SK-N-DZ (cell line): ENCODE measurements around the gene MLXIP.

Experiments used
- DNase-seq: peaks from one replicate; pipeline ENCODE4 v3.0.0-alpha.2; 2015; ENCODE audit warnings: low spot score

MLXIP gene

DNA sequence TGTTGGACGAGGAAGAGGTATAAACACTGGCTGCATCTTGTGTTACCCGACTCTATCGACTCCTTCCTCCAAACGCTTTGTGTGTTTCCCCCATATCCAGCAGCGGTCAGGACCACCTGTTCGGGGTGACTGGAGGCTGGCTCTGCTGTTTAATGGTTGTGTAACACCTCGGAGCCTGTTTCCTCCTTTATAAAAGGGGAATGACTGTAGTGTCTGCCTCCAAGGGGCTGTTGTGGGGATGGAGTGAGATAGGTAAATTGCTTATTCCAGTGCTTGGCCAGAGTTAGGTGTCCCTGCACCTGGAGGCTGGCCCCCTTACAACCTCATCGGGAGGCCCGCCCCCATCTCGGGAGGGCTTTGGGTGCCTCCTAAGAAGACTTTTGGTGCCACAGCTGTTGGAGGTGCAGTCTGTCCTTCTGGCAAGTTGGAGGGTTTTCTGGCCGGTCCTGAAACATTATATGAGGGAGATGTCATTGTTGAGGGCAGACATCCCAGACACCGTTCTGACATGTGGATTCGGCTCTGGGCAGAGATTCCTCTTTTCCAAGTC is 1.1 kb downstream of the MLXIP start:
- no peak for DNase-seq

DNA sequence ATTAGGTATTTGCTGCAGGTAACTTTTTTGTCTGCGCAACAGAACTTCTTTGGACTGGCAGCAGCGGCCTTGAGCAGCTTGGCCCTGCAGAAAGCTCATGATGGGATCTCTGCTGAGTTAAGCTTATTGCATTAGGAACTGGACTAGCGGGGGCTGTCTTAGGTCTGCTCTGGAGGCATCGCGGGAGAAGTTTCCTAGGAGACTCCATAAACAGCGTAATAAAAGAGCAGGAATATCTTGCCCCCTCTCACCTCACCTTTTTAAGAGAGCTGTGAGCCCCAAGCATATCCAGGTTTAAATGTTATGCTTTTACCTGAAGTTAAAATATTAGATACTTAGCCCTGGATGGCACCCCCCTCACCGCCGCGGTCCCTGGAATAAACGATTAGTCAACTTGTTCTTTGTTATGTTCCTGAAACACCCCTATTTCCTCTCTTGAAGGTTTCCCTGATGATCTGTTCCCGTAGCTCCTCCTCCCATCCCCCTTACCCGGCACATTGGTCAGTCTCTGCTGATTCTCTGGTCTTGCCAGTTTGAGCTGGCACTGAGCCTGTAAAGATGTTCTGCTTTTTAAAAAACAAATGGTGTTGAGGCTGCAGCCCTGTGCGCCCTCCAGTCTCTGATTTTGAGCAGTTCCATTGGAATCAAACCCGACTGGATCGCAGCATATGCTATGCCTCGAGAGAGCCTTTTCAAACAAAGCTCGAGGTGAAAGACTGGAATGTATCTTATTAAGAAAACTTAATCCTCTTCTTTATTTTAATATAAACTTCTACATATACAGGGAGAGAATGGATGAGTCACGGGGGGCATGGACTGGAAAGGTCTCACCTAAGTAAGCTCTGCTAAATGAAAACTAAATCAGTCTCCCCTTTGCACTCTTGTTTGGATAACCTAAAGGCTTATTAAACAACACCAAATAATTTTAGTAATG is 1.9 kb downstream of the MLXIP start:
- DNase-seq = peak; percentile 63

DNA sequence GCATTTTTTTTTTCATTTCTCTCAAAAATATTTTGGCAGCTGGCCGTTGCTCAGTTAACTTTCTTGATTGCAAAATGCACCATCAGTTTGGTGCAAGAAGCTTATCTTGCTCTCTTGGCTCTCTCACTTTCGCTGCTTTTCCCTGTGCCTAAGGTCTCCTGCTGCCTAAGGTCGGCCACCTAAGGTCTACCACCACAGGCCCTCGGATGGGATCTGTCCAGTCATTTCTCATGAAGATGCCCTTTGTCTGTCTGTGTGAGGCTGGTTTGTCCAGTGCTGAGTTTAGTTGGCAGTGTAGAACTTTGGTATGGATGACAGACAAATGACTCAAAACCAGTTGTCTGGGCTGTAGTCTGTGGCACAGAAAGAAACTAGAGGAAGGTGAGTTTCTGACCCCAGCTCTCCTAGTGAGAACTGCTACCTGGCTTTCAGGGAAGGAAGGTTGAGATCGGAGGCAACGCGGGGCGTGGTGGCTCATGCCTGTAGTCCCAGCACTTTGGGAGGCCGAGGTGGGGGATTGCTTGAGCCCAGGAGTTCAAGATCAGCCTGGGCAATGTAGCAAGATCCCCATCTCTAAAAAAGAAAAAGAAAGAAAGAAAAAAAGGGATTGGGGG is 2.6 kb downstream of the MLXIP start:
- DNase-seq = no peak

DNA sequence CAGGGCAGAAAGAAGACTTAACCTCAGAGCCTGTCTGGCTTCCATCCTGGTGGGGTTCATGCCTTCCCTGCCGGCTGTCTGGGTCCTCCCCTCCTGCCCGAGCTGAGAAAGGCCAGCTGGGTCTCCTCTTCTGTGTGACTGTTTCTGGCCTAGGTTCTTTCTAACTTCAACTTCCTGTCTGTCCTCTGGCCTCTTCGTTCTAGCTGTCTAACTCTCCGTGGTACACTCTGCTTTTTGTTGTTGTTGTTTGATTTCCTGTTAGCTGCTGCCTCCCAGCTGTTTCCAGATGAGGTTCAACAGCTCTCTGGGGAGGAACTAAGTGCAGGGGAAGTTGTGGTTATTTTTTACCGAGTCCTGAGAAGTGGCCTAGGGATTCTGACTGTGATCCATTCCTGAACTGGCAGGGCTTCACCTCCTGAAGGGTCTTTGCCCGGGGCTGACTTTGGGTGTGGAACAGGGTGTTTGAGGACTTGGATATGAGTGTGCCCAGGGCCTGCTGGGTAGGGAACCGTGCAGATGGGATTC is 3.2 kb downstream of the MLXIP start:
- no peak for DNase-seq

DNA sequence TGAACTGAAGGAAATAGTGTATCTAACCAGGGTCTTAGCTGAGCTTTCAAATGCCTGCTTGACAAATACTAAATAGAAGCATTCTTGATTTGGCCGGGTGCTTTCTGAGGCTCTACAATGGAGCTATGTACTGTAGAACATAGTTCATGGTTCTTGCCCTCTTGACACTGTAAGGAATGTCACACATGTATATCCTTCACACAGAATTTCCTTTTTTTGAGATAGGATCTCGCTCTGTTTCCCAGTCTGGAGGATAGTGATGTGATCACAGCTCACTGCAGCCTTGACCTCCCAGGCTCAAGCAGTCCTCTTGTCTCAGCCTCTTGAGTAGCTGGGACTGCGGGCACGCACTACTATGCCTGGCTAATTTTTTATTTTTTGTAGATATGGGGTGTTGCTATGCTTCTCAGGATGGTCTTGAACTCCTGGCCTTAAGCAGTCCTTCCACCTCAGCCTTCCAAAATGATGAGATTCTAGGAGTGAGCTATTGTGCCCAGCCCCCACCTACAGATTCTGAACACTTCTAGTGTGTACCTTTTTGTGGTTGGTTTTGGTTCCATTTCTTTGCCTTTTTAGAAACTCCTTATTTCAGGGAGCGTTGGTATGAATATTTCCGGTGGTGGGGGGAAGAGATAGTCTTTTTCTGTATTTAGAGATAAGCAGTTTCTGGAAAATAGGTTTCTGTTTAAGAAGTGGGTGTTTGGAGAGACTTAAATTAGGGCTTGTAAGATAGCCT is 4.2 kb downstream of the MLXIP start:
- no peak for DNase-seq

- no peak for DNase-seq
These were observed 6.4 kb downstream of the MLXIP start for GRCh38 chr12:122084857-122085405.

GRCh38 chr12:122085591-122085990 is 7.0 kb downstream of the MLXIP start:
- DNase-seq = no peak

- no peak for DNase-seq
These were observed 7.6 kb downstream of the MLXIP start for GRCh38 chr12:122086116-122086515.

- peak; percentile 80 for DNase-seq
These were observed 8.2 kb downstream of the MLXIP start for GRCh38 chr12:122086641-122087285.

DNA sequence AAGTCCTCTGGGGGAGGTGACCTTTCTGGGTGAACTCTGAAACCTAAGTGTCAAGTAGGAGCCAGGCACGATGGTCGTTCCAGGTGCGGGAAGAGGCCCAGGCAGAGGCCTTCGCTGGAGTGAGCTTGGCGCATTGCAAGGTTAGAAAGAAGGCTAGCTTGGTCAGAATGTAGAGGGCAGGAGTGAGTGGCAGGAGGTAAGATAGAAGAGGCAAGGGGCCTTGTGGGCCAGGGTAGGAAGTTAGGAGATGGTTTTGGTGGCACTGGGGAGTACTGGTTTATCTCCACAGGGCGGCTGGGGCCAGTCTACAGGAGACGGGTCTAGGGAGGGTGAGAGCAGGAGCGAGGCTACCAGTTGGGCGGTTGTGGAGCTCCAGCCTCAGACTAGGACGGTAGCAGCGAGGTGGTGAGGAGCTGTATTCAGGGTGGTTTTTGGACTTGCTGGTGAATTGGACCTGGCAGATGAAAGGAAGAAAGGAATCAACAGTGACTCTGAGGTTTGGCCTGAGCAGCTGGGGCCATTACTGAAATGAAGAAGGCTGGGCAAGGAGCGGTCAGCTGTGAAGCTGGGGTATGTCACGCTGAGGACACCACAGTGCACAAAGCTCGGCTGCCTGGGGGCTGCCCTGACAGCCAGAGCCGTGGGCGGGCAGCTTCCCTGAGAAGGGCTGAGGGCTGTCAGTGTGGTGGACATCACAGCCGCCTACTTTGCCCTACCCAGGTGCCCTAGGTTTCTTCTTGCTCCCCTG is 9.0 kb downstream of the MLXIP start:
- no peak for DNase-seq

- no peak for DNase-seq
These were observed 9.7 kb downstream of the MLXIP start for GRCh38 chr12:122088179-122088810.

DNA sequence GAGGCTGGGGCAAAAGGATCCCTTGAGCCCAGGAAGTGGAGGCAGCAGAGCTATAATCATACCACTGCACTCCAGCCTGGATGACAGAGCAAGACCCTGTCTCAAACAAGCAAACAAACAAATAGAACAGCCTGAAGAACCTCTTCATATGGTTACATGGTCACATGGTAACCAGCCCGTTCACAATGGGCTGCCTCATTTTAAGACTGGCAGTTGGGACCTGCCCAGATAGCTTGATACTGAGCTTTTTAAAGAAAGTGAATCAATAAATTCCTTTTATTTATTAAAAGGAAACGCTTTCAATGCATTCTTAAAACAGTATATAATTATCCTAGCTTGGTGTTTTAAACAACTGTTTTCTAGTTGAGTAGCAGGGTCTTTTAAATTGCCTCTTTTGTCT is 10.5 kb downstream of the MLXIP start:
- no peak for DNase-seq

DNA sequence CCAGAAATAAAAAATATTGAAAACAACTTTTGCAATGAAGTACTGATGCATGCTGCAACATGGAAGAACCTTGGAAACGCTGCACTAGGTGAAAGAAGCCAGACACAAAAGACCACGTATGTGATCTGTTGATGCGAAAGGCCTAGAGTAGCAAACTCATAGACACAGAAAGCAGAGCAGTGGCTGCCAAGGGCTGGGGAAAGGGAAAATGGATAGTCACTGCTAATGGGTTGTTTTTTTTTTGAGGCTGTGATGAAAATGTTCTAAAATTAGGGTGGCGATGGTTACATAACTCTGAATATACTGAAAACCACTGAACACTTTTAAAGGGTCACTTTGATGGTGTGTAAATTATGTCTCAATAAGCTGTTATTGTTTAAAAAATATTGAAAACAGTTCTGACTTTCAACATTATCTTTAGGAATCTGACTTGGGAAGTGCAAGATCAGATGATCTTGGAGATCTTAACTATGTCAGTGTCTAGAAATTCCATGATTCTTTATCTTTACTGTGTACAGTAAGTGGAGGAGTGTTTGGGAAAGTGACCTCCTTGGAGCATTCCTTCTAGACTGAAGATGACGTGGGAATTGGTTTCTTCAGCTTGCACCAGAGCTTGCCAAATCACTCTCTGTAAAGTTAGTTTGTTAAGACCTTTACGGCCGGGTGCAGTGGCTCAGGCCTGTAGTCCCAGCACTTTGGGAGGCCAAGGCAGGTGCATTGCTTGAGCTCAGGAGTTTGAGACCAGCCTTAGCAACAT is 12.4 kb downstream of the MLXIP start:
- DNase-seq = no peak

GRCh38 chr12:122093098-122093883 is 14.7 kb downstream of the MLXIP start:
- DNase-seq = no peak

DNA sequence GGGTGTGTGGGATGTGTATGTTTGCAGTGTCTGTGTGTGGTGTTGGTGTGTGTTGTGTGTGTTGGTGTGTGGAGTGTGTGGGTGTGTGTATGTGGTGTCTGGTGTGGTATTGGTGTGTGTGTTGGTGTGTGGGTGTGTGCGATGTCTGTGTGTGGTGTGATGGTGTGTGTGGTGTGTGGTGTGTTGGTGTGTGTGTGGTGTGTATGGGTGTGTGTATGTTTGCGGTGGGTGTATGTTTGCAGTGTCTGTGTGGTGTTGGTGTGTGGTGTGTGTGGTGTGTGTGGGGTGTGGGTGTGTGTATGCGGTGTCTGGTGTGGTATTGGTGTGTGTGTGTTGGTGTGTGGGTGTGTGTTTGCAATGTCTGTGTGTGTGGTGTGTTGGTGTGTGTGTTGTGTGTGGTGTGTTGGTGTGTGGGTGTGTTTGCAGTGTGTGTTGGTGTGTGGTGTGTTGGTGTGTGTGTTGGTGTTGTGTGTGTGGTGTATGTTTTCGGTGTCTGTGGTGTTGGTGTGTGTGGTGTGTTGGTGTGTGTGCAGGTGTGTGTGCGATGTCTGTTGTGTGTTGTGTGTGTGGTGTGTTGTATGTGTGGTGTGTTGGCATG is 15.7 kb downstream of the MLXIP start:
- DNase-seq = no peak

GRCh38 chr12:122094735-122095631 is 16.4 kb downstream of the MLXIP start:
- DNase-seq = peak; percentile 70

DNA sequence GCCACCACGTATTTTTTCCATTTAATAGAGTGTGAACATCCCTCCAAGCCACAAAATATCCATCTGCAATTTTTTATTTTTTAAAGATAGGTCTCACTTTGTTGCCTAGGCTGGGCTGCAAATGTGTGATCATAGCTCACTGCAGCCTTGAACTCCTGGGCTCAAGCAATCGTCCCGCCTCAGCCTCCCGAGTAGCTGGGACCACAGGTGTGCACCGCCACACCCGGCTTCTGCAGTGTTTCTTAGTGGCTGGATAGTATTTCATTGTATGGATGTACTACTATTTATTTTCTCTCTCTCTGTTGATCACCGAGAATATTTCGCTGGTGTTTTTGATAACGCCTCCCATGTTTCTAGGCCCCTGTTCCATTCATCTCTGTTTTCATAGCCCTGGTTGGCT is 17.5 kb downstream of the MLXIP start:
- DNase-seq = no peak
